UCSD-AML1 (cell line): ENCODE results near the gene ZNF471.

Experiments
- DNase-seq: peaks from one replicate; lab custom pipeline; 2025; ENCODE audit not compliant: unreplicated experiment; lab: John Stamatoyannopoulos, UW

ZNF471 gene

GRCh38 chr19:56572589-56572988, 64.9 kb downstream of the ZNF471 start:
- no peak for DNase-seq

GRCh38 chr19:56573914-56574313, 66.3 kb downstream of the ZNF471 start:
- no peak for DNase-seq

- no peak for DNase-seq
Measured at GRCh38 chr19:56577719-56578602, 70.3 kb downstream of the ZNF471 start.
